ENCODE data around the gene GLIS2.

Gene GLIS2

GRCh38 chr16:4316108-4316863 lies 419 bp downstream of the GLIS2 start:
- DNase-seq (ENCODE audit: low read depth): no peak
- TF ChIP-seq CTCF (conservative IDR thresholded peaks at IDR 0.05; ENCODE audit: control insufficient read depth, insufficient read depth, low read depth, low read length): no peak
- H3K4me3 ChIP-seq (ENCODE audit: control insufficient read depth, low read depth, low read length): peak overlapping the region; percentile 65

GRCh38 chr16:4316864-4317531 lies 1.1 kb downstream of the GLIS2 start:
- H3K4me3 ChIP-seq (ENCODE audit: control insufficient read depth, low read depth, low read length): peak overlapping the region; percentile 65
- DNase-seq (ENCODE audit: low read depth): no peak

GRCh38 chr16:4317532-4318450 lies 1.9 kb downstream of the GLIS2 start:
- no peak for DNase-seq (ENCODE audit: low read depth)
- TF ChIP-seq CTCF (conservative IDR thresholded peaks at IDR 0.05; ENCODE audit: control insufficient read depth, insufficient read depth, low read depth, low read length): no peak
- peak overlapping the region; percentile 65 for H3K4me3 ChIP-seq (ENCODE audit: control insufficient read depth, low read depth, low read length)

More at GRCh38 chr16:4316864-4317531, 1.1 kb downstream of the GLIS2 start:
- TF ChIP-seq CTCF (conservative IDR thresholded peaks at IDR 0.05; ENCODE audit: control insufficient read depth, insufficient read depth, low read depth, low read length): no peak

- TF ChIP-seq CTCF (conservative IDR thresholded peaks at IDR 0.05; ENCODE audit: control insufficient read depth, insufficient read depth, low read depth, low read length): no peak
- no peak for DNase-seq (ENCODE audit: low read depth)
- H3K4me3 ChIP-seq (ENCODE audit: control insufficient read depth, low read depth, low read length): no peak overlapping the region
Measured at GRCh38 chr16:4318451-4318910, 2.6 kb downstream of the GLIS2 start.

- TF ChIP-seq CTCF (conservative IDR thresholded peaks at IDR 0.05; ENCODE audit: control insufficient read depth, insufficient read depth, low read depth, low read length): no peak
- H3K4me3 ChIP-seq (ENCODE audit: control insufficient read depth, low read depth, low read length): no peak overlapping the region
- DNase-seq (ENCODE audit: low read depth): no peak
Measured at GRCh38 chr16:4318967-4319366, 3.1 kb downstream of the GLIS2 start.

Measured in fibroblast of mammary gland (primary cell).